ENCODE measurements around the gene HBZ.
"Not testable (repeated sequence)": the region's sequence is repeated elsewhere in the genome, so short reads cannot be mapped to it uniquely, and the experiment has no call there.

The HBZ gene

DNA sequence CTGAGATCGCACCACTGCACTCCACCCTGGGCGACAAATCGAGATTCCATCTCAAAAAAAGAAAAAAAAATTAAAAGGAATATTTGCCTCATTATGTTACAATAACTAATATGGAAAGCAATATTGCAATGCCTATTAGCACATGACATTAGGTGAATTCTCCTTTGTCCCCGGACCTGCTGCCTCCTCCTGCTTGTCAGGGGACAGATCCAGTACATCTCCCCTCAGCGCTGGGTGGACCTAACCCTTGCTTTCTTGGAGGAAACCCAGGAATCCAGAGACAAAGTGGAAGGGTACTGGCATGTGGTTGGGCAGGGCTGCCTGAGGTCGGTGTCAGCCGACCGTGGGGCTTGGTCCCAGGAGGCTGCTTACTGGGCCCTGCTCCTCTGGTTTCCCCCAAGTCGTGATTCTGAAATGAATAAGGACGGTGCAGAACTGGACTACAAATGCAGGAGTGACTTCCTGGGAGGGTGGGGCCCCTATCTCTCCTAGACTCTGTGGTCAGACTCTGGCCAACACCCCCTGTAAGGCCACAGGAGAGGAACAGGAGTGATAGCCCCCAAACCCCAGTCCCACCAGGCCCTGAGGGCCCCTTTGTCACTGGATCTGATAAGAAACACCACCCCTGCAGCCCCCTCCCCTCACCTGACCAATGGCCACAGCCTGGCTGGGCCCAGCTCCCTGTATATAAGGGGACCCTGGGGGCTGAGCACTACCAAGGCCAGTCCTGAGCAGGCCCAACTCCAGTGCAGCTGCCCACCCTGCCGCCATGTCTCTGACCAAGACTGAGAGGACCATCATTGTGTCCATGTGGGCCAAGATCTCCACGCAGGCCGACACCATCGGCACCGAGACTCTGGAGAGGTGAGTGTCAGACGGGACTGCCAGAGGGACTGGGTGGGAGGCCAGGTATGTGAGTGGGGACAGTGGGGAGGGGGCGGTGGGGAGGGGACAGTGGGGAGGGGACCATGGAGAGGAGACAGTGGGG, at the start of gene HBZ:
Gene HBZ (plus strand): TSS at position 504 of the 988 bp plus-strand sequence. CDS start 266 bp downstream, at position 770.
- no peak for DNase-seq

- no peak for DNase-seq
Observed at GRCh38 chr16:104355-104754, 48.1 kb upstream of the HBZ start.

DNA sequence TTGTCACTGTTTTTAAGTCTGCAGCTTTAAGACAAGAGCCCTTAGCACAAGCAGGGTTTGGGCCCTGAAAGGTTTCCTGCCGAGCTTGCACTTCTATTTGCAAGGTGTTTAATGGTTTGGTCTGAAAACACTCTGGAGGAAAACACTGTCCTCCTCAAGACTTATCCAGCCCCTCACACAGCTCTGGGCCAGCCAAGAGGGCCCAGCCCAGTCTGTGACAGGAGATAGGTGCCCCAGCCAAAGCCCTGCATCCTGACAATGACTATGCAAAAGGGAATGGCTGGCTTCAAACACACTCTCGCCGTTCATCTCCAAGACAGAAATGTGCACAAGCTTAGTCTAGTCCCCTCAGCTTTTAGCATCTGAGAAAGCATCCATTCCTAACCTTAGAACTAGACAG, 47.5 kb upstream of the HBZ start:
- no peak for DNase-seq

DNA sequence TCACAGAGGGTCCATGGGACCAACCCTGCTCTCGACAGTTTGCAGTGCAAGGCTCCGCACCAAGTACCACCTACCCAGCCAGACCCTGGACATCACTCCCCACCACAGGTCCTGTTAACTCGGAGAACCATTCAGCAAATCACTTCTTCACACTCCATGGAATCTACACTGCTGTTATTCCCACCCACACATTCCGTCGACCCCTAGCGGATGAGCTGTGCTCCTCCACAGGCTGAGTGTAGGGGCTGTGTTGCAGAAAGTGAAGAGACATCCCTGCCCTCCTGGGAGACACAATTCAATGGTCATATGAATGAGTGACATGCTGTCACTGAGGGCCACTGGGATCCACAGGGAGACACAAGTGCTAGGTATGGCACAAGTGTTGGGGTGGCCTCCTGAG, 46.9 kb upstream of the HBZ start:
- no peak for DNase-seq

DNA sequence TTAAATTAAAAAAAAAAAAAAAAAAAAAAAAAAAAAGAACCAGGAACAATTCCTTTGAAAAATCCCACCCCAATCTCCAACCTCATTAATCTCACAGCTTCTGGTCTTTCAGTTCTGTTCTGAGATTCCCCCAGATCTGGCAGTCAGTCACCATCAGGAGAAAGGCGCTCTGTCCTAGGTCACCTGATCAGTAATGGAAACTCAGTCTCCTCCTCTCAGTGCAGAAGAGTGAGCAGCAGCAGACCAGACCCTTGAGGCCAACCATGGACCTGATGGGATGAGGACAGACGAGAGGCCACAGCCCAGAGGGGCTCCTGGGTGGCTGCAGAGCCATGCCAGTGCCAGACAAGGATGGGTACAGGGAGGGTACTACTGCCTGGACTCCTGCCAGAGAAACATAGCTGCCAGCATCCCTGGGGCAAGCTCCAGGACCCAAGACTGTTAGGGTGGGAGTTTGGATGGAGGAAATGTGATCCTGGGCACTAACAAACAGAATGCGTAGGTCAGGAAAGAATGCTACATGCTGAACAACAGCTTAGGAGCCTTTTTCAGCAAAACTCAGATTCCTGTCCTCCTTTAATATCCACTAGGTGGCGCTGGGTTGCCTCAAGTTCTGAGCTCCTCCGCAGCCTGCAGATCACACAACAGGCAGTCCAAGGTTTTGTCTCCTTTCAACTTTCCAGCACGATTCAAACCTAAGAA, 45.7 kb upstream of the HBZ start:
- DNase-seq, result peak; percentile 21

DNA sequence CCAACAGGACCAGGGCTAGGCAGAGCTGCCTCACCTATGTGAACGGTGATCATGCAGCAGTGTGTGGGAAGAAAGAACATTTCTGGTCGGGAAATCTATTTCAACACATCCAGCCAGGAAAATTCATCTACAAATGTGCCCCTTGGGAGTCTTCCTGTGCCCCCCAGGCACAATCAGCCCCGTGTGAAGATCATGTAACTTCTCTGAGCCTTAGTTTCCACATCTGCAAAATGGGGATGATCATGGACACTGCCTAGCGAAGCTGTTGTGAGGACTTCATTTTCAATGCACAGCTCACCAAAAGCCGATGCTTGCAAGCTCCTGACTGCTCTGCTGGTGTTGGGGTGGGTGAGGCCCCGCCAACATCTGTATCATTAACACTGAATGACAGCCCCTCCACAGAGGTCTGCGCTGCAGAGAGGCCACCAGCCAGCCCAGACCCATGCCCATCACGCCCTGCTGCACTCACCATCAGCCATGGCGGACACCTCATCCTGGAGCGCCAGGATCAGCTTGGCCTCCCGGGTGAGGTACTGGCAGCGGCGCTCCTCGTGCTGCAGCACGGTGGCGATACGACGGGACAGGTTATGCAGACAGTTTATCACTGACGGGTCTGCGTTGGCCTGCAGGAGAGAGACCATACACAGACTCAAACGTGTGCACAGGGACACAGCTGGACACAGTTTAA, 40.1 kb upstream of the HBZ start:
- DNase-seq, result no peak

DNA sequence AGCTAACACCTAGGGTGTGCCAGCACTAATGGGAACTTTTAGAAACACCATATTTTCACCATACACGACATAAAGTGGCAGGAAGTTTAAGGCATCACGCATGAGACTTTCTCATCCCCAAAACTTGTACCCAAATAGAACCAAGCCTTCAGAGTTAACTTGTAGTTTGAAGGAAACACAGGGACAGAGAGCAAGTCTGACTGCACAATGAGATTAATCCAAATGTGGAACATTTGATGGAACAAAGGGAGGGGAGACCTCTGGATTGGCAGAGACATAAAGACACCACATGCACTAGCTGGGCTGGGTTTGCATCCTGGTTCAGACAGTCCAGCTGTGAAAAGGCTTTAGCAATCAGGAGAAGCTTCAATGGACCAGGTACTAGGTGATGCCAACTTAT, 38.1 kb upstream of the HBZ start:
- DNase-seq, result no peak

DNA sequence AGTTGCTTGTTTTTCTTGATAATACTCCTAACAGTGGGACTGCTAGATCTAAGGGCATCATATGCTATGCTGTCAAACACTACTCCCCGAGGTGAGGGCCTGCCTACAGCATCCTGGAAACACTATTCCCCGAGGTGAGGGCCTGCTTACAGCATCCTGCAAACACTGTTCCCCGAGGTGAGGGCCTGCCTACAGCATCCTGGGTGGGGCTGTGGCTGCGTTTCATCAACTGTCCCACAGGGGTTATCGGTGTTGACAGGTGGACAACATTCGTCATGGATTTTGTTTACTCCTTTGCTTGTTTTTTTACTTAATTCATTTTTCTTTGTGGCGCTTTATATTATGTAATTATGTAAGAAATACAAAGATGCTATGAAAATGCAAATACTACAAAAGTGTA, 36.4 kb upstream of the HBZ start:
- DNase-seq, result no peak

- DNase-seq, result peak; percentile 43
Observed at GRCh38 chr16:117379-118365, 34.8 kb upstream of the HBZ start.

DNA sequence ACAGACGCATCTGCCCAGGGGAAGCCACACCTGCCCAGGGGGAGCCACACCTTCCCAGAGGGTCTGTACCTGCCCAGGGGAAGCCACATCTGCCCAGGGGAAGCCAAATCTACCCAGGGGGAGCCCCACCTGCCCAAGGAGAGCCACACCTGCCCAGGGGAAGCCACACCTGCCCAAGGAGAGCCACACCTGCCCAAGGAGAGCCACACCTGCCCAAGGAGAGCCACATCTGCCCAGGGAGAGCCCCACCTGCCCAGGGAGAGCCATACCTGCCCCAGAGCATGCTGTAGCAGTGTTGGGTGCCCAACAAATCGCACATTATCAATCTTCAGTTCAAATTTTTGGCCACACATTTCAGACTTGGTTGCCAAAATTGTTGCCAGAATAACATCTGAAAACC, 33.6 kb upstream of the HBZ start:
- DNase-seq, result no peak

- no peak for DNase-seq
Observed at GRCh38 chr16:119295-119694, 33.1 kb upstream of the HBZ start.

DNA sequence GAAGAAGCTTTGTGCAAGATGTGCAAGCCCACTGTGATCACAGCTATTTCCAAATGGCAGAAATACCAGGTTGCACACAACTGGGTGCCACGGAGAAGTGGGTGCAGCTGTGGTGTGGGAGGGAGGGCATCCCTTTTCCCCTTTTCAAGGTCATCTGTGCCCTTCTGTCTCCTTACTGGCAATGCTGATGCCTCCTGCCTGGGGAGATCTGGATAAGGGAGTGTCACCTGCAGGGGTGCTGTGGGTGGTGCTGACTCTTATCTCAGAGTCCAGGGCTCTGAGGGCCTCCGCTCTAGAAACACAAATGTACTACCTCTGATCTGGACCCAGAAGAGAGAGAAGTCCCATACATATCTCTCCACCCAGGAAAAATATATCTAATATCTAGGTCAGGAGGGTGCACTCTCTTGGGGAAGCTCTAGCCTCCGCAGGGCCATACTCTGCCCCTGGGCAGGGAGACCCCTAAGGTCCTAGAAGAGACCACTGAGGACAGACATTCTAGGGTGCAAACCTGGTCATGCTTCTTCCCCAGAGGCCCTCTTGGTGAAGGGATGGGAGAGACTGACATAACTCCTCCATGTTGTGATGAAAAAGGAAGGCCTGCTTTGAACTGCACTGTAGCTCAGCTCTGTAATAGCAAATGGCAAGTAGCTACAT, 32.5 kb upstream of the HBZ start:
- no peak for DNase-seq

DNA sequence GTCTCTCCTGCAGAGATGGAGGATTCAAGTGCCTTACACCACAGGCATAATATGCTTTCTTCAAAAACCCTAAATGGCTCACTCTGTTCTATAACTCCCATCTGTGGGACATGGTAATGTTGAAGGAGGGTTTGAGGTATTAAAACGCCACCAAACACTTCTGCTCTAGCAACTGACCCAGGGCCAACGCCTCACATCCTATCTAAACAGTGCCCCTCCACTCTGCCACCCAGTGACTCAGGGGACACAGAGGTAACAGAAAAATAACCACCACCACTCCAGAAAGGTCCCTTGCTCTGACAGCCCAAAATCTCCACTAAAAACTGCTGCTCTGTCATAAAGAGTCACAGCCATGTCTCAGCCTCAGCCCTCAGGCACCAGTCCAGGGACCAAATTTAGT, 31.7 kb upstream of the HBZ start:
- no peak for DNase-seq

DNA sequence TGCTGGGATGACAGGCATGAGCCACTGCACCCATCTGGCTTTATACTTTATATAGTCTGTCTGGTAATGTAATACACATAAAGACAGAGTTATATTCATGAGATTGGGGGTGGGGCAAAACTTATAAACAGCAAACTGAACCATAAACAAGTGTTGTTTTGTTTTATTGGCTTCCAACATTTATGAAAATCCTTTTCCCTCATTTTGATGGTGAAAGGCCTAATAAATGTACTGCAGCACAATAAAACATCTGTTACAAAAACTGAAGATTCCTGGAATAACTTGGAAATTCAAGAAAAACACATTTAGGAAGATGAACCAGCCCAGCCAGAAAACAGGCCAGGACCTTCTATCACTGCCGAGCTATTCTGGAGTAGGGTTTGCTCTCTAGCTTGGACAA, 30.1 kb upstream of the HBZ start:
- DNase-seq, result no peak

DNA sequence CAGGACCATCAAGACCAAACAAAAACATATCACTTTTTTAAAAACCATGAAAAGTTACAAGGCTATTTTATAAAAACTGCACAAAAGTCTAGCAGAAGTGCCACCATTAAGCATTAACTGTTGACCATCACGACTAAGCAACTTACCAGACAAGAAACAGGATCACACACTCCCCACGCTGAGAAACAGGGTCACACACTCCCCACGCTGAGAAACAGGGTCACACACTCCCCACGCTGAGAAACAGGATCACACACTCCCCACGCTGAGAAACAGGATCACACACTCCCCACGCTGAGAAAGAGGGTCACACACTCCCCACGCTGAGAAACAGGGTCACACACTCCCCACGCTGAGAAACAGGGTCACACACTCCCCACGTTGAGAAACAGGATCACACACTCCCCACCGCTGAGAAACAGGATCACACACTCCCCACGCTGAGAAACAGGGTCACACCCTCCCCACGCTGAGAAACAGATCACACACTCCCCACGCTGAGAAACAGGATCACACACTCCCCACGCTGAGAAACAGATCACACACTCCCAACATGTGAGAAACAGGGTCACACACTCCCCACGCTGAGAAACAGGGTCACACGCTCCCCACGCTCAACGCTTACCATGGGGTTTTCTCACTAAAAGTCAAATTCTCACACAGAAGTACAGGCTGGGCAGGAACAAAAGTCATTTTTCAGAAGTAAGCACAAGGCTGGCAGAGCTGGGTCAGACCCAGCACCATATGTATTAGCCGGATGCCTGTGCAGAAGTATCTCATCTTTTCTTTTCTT, 28.7 kb upstream of the HBZ start:
- DNase-seq, result not testable (repeated sequence)

DNA sequence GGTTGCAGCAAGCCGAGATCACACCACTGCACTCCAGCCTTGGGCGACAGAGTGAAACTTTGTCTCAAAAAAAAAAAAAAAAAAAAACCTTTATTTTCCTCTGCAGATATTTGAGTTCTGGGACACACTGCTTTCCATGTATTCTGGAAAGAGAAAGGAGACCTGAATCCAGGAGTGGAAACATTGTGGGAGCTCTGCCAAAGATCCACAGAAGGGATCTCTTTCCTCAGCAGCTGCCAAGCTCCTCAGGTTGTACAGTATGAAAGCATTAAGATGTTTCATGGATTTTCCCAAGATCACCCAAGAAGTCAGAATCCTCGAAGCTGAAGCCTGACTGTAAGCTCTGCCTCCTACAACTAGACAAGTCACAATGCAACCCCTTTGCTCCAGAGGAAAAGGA, 27.4 kb upstream of the HBZ start:
- DNase-seq, result no peak

DNA sequence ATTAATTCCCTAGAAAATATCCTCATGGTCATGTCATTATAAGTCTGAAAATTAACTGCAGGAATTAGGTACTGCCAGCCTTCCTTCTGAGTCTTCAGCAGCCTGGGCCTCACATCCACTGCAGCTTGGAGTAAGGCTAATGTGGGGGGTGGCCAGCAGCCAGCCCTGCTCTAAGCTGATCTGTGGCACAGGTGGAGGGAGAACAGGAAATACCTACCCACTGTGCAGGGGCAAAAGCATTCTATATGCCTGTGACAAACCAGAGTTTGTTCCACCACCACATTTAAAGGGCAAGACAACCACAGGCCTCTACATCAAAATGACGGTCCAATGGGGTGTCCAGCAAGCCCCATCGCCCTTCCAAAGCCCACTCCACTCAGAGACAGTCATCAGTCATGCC, 23.4 kb upstream of the HBZ start:
- no peak for DNase-seq

DNA sequence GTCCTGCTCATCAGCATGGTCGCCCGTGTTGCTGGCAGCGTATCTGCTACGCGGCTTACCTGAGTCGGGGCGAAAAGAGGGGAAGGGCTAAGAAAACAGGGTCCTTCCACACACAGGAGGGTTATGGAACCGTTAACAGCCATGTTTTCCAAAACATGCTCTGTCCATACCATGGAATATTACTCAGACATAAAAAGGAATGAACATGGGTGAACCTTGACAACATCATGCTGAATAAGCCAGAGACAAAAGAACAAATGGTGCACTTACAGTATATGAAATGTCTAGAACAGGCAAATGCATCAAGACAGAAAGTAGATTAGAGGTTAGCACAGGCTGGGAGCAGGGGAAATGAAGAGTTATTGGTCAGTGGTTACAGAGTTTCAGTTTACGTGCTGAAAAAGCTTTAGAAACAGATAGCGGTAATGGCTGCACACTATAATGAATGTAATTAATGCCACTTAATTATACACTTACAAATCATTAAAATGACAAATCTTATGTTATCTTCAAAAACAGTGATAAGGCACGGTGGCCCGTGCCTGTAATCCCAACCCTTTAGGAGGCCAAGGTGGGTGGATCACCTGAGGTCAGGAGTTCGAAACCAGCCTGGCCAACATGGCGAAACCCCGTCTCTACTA, 21.8 kb upstream of the HBZ start:
- no peak for DNase-seq

DNA sequence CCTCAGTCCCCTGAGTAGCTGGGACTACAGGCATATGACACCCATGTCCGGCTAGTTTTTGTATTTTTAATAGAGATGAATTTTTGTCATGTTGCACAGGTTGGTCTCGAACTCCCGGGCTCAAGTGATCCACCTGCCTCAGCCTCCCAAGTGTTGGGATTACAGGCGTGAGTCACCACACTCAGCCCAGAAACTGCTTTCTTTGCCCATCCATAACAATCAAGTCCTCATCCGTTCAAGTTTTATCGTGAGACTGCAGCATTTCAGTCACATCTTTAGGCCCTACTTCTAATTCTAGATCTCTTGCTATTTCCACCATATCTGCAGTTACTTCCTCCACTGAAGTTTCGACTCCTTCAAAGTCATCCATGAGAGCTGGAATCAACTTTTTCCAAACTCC, 20.3 kb upstream of the HBZ start:
- no peak for DNase-seq

- DNase-seq, result no peak
Observed at GRCh38 chr16:133716-134115, 18.7 kb upstream of the HBZ start.

Measured in activated effector memory CD4-positive, alpha-beta T cell treated with Interleukin-2 at 50 U/mL for 16 hours (primary cell).